GM21360 (cell line): ENCODE results near the gene TBC1D4.
"Not testable (repeated sequence)": the region's sequence is repeated elsewhere in the genome, so short reads cannot be mapped to it uniquely, and the experiment has no call there.

ENCODE experiments used
- ATAC-seq: cut with Tn5 transposase; IDR thresholded peaks from one replicate; pipeline ENCODE4 v1.9.1; 2021; ENCODE audit warnings: mild to moderate bottlenecking, moderate library complexity; ENCODE audit not compliant: unreplicated experiment

TBC1D4 gene

GRCh38 chr13:75454497-75454896, 27.5 kb downstream of the TBC1D4 start:
- no peak for ATAC-seq

GRCh38 chr13:75452564-75452963, 29.4 kb downstream of the TBC1D4 start:
- ATAC-seq, result no peak

- no peak for ATAC-seq
Measured at GRCh38 chr13:75447493-75447892, 34.5 kb downstream of the TBC1D4 start.

GRCh38 chr13:75446874-75447273, 35.1 kb downstream of the TBC1D4 start:
- no peak for ATAC-seq

- ATAC-seq, result no peak
Measured at GRCh38 chr13:75445717-75446499, 36.1 kb downstream of the TBC1D4 start.

- no peak for ATAC-seq
Measured at GRCh38 chr13:75444016-75444415, 38.0 kb downstream of the TBC1D4 start.

GRCh38 chr13:75443356-75443958, 38.5 kb downstream of the TBC1D4 start:
- no peak for ATAC-seq

- ATAC-seq, result no peak
Measured at GRCh38 chr13:75442736-75443234, 39.2 kb downstream of the TBC1D4 start.

GRCh38 chr13:75440100-75440499, 41.9 kb downstream of the TBC1D4 start:
- ATAC-seq, result no peak

- ATAC-seq, result no peak
Measured at GRCh38 chr13:75437582-75438318, 44.2 kb downstream of the TBC1D4 start.

- ATAC-seq, result not testable (repeated sequence)
Measured at GRCh38 chr13:75434126-75434525, 47.8 kb downstream of the TBC1D4 start.

GRCh38 chr13:75432811-75433244, 49.1 kb downstream of the TBC1D4 start:
- no peak for ATAC-seq

GRCh38 chr13:75432045-75432444, 49.9 kb downstream of the TBC1D4 start:
- no peak for ATAC-seq

- ATAC-seq, result no peak
Measured at GRCh38 chr13:75430436-75431209, 51.3 kb downstream of the TBC1D4 start.

GRCh38 chr13:75426421-75426820, 55.5 kb downstream of the TBC1D4 start:
- no peak for ATAC-seq

GRCh38 chr13:75425216-75426009, 56.6 kb downstream of the TBC1D4 start:
- peak; percentile 77 for ATAC-seq

- no peak for ATAC-seq
Measured at GRCh38 chr13:75423946-75424345, 58.0 kb downstream of the TBC1D4 start.

- no peak for ATAC-seq
Measured at GRCh38 chr13:75422028-75422427, 59.9 kb downstream of the TBC1D4 start.

- ATAC-seq, result no peak
Measured at GRCh38 chr13:75421133-75421532, 60.8 kb downstream of the TBC1D4 start.

- no peak for ATAC-seq
Measured at GRCh38 chr13:75419656-75420055, 62.3 kb downstream of the TBC1D4 start.
